GM04503 (cell line): ENCODE measurements around the gene SRRD.
A peak's percentile ranks its signal among the peaks of the same experiment; 100 is the strongest.

Source experiments
- DNase-seq: peaks from one replicate; pipeline ENCODE4 v3.0.0-alpha.2; 2012; ENCODE audit warnings: low read depth

The SRRD gene

GRCh38 chr22:26453216-26453615, 30.5 kb upstream of the SRRD start:
- no peak for DNase-seq

- DNase-seq, result no peak
These were observed 29.7 kb upstream of the SRRD start for GRCh38 chr22:26453812-26454500.

- no peak for DNase-seq
These were observed 25.9 kb upstream of the SRRD start for GRCh38 chr22:26457661-26458272.

- DNase-seq, result no peak
These were observed 23.5 kb upstream of the SRRD start for GRCh38 chr22:26460202-26460601.

GRCh38 chr22:26461188-26461810, 22.4 kb upstream of the SRRD start:
- no peak for DNase-seq

GRCh38 chr22:26462051-26462450, 21.6 kb upstream of the SRRD start:
- no peak for DNase-seq

GRCh38 chr22:26462641-26463040, 21.0 kb upstream of the SRRD start:
- no peak for DNase-seq

- DNase-seq, result no peak
These were observed 20.5 kb upstream of the SRRD start for GRCh38 chr22:26463101-26463661.

GRCh38 chr22:26463688-26464087, 20.0 kb upstream of the SRRD start:
- DNase-seq, result no peak

GRCh38 chr22:26464312-26464711, 19.4 kb upstream of the SRRD start:
- DNase-seq, result peak; percentile 65

GRCh38 chr22:26466196-26466595, 17.5 kb upstream of the SRRD start:
- peak; percentile 21 for DNase-seq

GRCh38 chr22:26470807-26471206, 12.9 kb upstream of the SRRD start:
- DNase-seq, result no peak

- peak; percentile 36 for DNase-seq
These were observed 12.2 kb upstream of the SRRD start for GRCh38 chr22:26471522-26471921.

GRCh38 chr22:26474682-26475081, 9.0 kb upstream of the SRRD start:
- no peak for DNase-seq

GRCh38 chr22:26476705-26477340, 6.9 kb upstream of the SRRD start:
- DNase-seq, result no peak

GRCh38 chr22:26477341-26477731, 6.3 kb upstream of the SRRD start:
- no peak for DNase-seq

- no peak for DNase-seq
These were observed 4.5 kb upstream of the SRRD start for GRCh38 chr22:26479043-26479791.

GRCh38 chr22:26479792-26480610, 3.7 kb upstream of the SRRD start:
- no peak for DNase-seq

GRCh38 chr22:26480611-26480932, 3.1 kb upstream of the SRRD start:
- no peak for DNase-seq

- no peak for DNase-seq
These were observed 2.5 kb upstream of the SRRD start for GRCh38 chr22:26481112-26481693.

- DNase-seq, result no peak
These were observed 2.0 kb upstream of the SRRD start for GRCh38 chr22:26481694-26482093.
